ENCODE data around the gene RNF39. TPM values are rescaled to one million over a fixed set of nuclear protein-coding genes. Genes with fewer than 3 reads are reported as not detected.

Gene RNF39
- total and polyA plus RNA-seq, 4 donors: 0.26 TPM; not detected in 3

DNA sequence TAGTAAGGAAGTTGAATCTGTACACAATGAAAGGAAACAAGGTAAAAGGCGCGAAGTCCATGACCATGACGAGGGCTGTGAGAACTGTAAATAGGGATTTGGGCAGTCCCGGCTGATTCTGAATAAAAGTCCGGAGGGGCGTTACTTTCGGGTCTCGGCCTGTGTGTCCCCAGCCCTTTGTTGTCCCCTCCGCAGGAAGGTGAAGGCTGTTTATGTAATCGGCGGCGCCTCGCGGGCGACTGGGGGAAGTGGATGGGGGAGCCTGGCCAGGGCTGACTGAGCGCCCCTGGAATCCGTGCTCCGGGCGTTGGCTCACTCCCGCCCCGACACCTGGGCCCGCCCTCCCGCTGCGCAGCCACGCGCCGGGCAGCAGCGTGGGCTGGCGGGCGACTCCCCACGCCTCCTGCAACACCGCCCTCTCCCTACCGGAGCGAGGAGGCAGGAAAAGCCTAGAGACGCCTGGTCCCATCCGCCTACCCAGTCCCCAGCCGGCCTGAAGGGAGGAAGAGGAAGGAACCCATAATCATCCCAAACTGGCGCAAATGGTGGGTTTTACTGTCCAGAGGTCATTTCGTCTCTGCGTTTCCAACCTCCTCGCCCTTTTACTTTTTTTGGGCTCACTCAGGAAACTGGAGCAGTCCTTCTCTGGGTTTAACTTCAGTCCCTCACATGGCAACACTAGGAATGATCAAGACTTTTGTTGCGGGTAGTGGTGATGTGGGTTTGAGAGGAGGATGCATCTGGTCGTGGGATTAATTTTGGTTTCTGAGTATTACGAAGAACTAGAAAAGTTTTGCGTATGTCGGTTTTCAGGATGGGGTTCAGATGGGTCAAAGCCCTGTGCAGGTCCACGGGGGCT, 25.2 kb upstream of the RNF39 start:
- ATAC-seq (ENCODE audit: low FRiP score) (no peak), DNase-seq (peak in 1 of 2 donors; percentile 53)
- H3K27ac ChIP-seq (ENCODE audit: low read depth in 1 of 2, low read length in 2 of 2): no peak overlapping the region
- no peak overlapping the region for H3K4me3 ChIP-seq (ENCODE audit: low read length in 2 of 2)
- H3K4me1 ChIP-seq (ENCODE audit: control insufficient read depth in 1 of 2, insufficient read depth in 2 of 2, low read length in 2 of 2): no peaks in the 10 kb centered on the region
- H3K36me3 ChIP-seq (ENCODE audit: control insufficient read depth in 1 of 2, insufficient read depth in 2 of 2, low read length in 1 of 2): no peaks in the 10 kb centered on the region
- 3% methylated on average over 47 of the region's 47 CpGs for WGBS, 2 donors
- peaks cover 0 to 3% of the 10 kb centered on the region in 2 donors for H3K27me3 ChIP-seq (ENCODE audit: control insufficient read depth in 1 of 2, insufficient read depth in 2 of 2, low read length in 1 of 2)
- intact Hi-C loops (cut with DNase I): no loop called here
- peaks cover 1% of the 10 kb centered on the region for H3K9me3 ChIP-seq (ENCODE audit: control insufficient read depth, low read length)

DNA sequence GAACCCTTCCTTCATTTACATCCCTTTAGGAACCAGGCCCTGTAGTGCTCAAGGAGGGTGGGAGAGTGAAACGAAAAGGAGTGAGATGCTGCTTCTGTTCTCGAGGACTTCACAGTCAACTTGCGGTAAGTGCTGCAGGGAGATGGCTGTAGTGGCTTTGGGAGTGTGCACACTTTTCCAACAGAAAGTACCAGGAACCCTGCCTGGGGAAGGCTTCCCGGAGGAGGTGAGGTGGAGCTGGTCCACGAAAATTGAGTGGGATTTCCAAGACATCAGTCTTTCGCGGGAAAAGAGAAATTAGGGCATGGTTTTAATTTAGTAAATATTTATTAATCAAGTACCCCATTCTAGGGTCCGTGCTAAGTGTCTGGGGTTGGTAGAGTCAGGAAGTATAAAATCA, 24.6 kb upstream of the RNF39 start:
- intact Hi-C loops (cut with DNase I): no loop called here
- H3K9me3 ChIP-seq (ENCODE audit: control insufficient read depth, low read length): peaks cover 1% of the 10 kb centered on the region
- ATAC-seq (ENCODE audit: low FRiP score) (no peak), DNase-seq (no peak)
- peaks cover 0 to 4% of the 10 kb centered on the region in 2 donors for H3K27me3 ChIP-seq (ENCODE audit: control insufficient read depth in 1 of 2, insufficient read depth in 2 of 2, low read length in 1 of 2)
- H3K27ac ChIP-seq (ENCODE audit: low read depth in 1 of 2, low read length in 2 of 2): no peak overlapping the region
- WGBS, 2 donors: 17 to 22% methylated on average over 8 of the region's 8 CpGs
- H3K4me3 ChIP-seq (ENCODE audit: low read length in 2 of 2): no peak overlapping the region
- H3K36me3 ChIP-seq (ENCODE audit: control insufficient read depth in 1 of 2, insufficient read depth in 2 of 2, low read length in 1 of 2): no peaks in the 10 kb centered on the region
- H3K4me1 ChIP-seq (ENCODE audit: control insufficient read depth in 1 of 2, insufficient read depth in 2 of 2, low read length in 2 of 2): no peaks in the 10 kb centered on the region

DNA sequence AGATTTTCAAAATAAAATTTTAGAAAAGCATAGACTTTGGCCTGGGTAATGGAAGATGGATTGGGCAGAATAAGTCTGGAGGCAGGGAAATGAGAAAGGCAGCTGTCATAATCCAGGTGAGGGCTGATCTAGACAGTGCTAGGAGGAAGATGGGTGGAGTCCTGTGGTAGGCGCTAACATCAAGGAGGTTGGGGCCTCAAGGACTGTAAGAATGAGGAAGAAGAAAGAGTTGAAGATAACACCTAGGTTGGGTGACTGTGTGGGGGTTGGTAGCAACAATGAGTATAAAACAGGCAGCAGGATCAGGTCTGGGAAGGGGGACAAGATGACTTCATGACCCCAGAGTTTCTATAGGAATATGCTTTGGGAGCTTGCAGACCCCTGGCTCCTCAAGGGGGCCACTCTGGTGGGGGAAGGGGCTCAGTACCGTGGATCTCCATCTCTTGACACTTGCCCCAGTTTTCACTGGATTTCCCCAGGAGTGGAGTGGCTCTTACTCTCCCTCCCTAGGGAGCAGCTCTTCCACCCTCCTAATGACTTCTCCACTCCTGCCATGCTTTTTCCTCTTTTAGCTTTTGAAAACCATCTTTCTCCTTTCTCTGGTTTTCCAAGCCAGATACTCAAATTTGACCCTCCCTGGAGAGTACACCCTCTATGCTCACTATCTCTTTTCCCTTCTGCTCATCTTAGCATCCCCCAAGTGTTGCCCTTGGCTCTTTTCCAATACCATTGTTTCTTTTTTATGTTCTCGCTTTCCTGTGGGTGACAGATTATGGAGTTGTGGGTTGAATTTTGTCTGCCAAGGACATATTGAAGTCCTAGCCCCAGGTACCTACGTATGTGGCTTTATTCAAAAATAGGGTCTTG, 22.6 kb upstream of the RNF39 start:
- WGBS, 2 donors: 62 to 73% methylated on average over 4 of the region's 4 CpGs
- no peaks in the 10 kb centered on the region for H3K4me1 ChIP-seq (ENCODE audit: control insufficient read depth in 1 of 2, insufficient read depth in 2 of 2, low read length in 2 of 2)
- intact Hi-C loops (cut with DNase I): no loop called here

DNA sequence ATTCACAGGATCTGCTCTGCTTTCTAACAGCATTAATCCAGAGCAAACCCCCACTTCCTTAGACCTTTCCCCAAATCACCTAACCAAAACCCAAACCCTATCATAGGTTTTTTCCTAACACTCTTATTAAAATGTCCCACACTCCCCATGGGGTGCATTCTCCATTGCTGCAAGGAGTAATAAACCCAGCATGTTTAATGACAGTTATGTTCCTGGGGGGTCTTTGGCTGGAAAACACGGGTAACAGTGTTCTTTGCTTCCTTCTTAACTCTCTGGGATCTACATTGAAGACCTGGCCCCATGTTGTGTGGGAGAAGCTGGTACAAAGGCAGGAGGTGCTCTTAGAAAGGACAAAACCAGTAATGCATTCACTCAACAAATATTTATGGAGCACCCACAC, 21.3 kb upstream of the RNF39 start:
- intact Hi-C loops (cut with DNase I): no loop called here
- ATAC-seq (ENCODE audit: low FRiP score): no peak
- no peaks in the 10 kb centered on the region for H3K36me3 ChIP-seq (ENCODE audit: control insufficient read depth in 1 of 2, insufficient read depth in 2 of 2, low read length in 1 of 2)
- H3K27me3 ChIP-seq (ENCODE audit: control insufficient read depth in 1 of 2, insufficient read depth in 2 of 2, low read length in 1 of 2): peaks cover 0 to 4% of the 10 kb centered on the region in 2 donors
- WGBS, 2 donors: 33 to 42% methylated on average over 1 of the region's 1 CpG
- H3K4me1 ChIP-seq (ENCODE audit: control insufficient read depth in 1 of 2, insufficient read depth in 2 of 2, low read length in 2 of 2): no peaks in the 10 kb centered on the region
- H3K27ac ChIP-seq (ENCODE audit: low read depth in 1 of 2, low read length in 2 of 2): no peak overlapping the region
- peaks cover 1% of the 10 kb centered on the region for H3K9me3 ChIP-seq (ENCODE audit: control insufficient read depth, low read length)
- DNase-seq: no peak
- no peak overlapping the region for H3K4me3 ChIP-seq (ENCODE audit: low read length in 2 of 2)

More for the DNA sequence above, 22.6 kb upstream of the RNF39 start:
- Histone ChIP-seq H3K4me3 (ENCODE audit: low read length in 2 of 2) (no peak overlapping the region), H3K27ac (ENCODE audit: low read depth in 1 of 2, low read length in 2 of 2) (no peak overlapping the region), H3K36me3 (ENCODE audit: control insufficient read depth in 1 of 2, insufficient read depth in 2 of 2, low read length in 1 of 2) (no peaks in the 10 kb centered on the region), H3K9me3 (ENCODE audit: control insufficient read depth, low read length) (peaks cover 1% of the 10 kb centered on the region), H3K27me3 (ENCODE audit: control insufficient read depth in 1 of 2, insufficient read depth in 2 of 2, low read length in 1 of 2) (peaks cover 0 to 4% of the 10 kb centered on the region in 2 donors)
- ATAC-seq (ENCODE audit: low FRiP score) (no peak), DNase-seq (no peak)

DNA sequence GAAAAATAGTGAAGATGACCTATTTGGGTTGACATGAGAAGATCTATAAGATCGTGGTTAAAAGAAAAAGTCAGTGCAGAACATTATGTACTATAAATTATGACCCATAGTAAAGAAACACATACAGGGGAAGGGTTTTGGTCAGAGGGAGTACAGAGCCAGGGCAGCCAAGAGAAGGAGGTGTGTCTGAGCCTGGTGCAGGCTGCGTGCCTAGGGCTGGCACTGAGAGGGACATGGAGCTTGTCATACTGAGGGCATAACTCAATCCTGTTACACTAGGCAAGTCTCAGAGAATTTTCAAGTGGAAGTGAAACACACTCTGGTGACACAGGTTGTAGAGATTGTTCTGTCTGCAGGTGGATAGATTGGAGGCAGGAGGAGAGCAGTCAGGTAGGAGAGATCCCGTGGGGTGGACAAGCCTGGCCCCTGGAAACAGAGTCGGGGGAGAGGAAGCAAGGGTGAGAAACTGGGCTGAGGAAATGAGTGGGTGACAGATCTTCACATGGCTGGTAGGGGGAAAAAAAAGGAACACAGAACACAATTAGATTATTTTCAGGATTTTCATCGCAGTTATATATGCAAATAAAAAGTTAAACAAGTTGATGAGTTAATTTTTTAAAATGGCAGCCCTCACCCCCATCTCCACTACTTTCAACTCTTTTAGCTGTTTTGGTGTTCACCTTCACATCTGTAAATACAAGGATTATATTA, 18.5 kb upstream of the RNF39 start:
- ATAC-seq (ENCODE audit: low FRiP score): no peak
- no peak overlapping the region for H3K4me3 ChIP-seq (ENCODE audit: low read length in 2 of 2)
- H3K27me3 ChIP-seq (ENCODE audit: control insufficient read depth in 1 of 2, insufficient read depth in 2 of 2, low read length in 1 of 2): peaks cover 0 to 4% of the 10 kb centered on the region in 2 donors
- H3K27ac ChIP-seq (ENCODE audit: low read depth in 1 of 2, low read length in 2 of 2): no peak overlapping the region
- intact Hi-C loops (cut with DNase I): no loop called here
- 63 to 64% methylated on average over 5 of the region's 5 CpGs for WGBS, 2 donors
- H3K9me3 ChIP-seq (ENCODE audit: control insufficient read depth, low read length): peaks cover 1% of the 10 kb centered on the region
- DNase-seq: no peak
- no peaks in the 10 kb centered on the region for H3K36me3 ChIP-seq (ENCODE audit: control insufficient read depth in 1 of 2, insufficient read depth in 2 of 2, low read length in 1 of 2)
- H3K4me1 ChIP-seq (ENCODE audit: control insufficient read depth in 1 of 2, insufficient read depth in 2 of 2, low read length in 2 of 2): no peaks in the 10 kb centered on the region

DNA sequence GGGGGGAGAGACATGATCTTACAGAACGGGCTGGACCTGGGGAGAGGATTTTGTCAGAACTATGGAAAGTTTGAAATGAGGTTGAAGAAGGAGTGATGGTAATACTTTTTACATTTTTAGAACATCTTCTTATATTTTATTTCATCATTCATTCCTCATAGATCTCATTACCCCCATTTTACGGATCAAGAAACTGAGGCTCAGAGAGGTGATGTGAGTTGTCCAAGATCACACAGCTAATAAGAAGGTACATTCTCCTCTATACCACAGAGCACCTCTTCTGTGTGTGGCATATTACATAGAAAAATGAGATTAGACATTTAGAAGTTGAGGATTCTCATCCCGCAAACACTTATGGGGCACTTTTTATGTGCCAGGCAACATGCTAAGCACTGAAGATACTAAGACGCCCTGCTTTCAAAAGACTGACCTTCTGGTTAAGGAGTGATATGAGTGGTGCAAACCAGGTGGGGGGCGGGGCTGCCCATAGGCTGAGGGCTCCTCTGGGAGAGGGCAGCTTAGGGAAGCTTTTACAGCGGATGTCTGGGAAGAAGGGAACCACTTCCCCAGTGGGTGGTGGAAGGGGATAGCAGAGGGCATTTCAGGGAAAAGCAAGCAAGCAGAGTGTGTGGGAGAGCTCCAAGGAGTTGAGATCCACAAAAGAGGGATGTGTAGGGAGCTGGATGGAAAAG, 17.4 kb upstream of the RNF39 start:
- DNase-seq: no peak
- peaks cover 0 to 2% of the 10 kb centered on the region in 2 donors for H3K27me3 ChIP-seq (ENCODE audit: control insufficient read depth in 1 of 2, insufficient read depth in 2 of 2, low read length in 1 of 2)

DNA sequence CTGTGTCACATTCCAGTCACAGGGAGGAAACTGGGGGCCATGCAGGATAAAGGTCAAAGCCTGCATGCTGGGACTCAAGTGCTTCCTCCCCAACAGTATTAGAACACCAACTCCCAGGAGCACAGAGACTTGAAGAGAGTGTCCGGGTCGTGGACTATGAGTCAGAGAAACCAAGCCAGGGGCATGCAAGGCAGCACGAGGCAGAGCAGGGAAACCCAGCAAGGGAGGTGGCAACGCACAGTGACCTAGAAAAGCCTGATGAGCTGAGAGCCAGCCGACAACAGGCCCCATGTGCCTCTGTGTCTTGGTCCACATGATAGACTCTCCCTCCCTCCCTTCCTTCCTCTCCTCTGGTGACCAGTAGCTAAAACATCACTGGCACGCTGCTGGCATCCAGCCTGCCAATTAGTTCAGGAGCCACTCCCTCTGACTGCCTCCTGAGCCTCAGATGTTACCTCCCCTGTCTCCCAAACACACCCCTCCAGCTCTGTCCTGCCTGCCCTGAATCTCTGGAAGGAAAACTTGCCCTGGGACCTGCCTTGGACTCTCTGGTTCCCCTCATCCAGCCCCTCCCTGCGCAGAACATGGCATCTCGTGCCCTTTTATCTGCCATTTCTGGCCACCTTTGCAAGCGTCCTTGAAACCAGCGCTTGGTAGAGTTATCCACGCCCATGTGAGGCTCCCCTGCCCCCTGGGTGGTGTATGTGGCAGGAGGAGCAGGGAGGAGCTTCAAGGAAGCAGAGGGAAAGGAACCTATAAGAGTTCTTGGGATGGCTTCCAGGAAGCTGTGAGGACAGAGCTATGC, 16.2 kb upstream of the RNF39 start:
- intact Hi-C loops (cut with DNase I): no loop called here
- Histone ChIP-seq H3K4me3 (ENCODE audit: low read length in 2 of 2) (no peak overlapping the region), H3K27me3 (ENCODE audit: control insufficient read depth in 1 of 2, insufficient read depth in 2 of 2, low read length in 1 of 2) (peaks cover 0 to 1% of the 10 kb centered on the region in 2 donors), H3K36me3 (ENCODE audit: control insufficient read depth in 1 of 2, insufficient read depth in 2 of 2, low read length in 1 of 2) (no peaks in the 10 kb centered on the region), H3K9me3 (ENCODE audit: control insufficient read depth, low read length) (no peaks in the 10 kb centered on the region), H3K27ac (ENCODE audit: low read depth in 1 of 2, low read length in 2 of 2) (no peak overlapping the region), H3K4me1 (ENCODE audit: control insufficient read depth in 1 of 2, insufficient read depth in 2 of 2, low read length in 2 of 2) (no peaks in the 10 kb centered on the region)
- DNase-seq: peak in 1 of 2 donors; percentile 47
- WGBS, 2 donors: 41 to 53% methylated on average over 11 of the region's 11 CpGs
- no peak for ATAC-seq (ENCODE audit: low FRiP score)

More for the DNA sequence above, 17.4 kb upstream of the RNF39 start:
- 63 to 68% methylated on average over 6 of the region's 6 CpGs for WGBS, 2 donors
- no peaks in the 10 kb centered on the region for H3K4me1 ChIP-seq (ENCODE audit: control insufficient read depth in 1 of 2, insufficient read depth in 2 of 2, low read length in 2 of 2)
- intact Hi-C loops (cut with DNase I): no loop called here
- H3K9me3 ChIP-seq (ENCODE audit: control insufficient read depth, low read length): peaks cover 1% of the 10 kb centered on the region
- H3K36me3 ChIP-seq (ENCODE audit: control insufficient read depth in 1 of 2, insufficient read depth in 2 of 2, low read length in 1 of 2): no peaks in the 10 kb centered on the region
- no peak overlapping the region for H3K4me3 ChIP-seq (ENCODE audit: low read length in 2 of 2)
- ATAC-seq (ENCODE audit: low FRiP score): no peak
- no peak overlapping the region for H3K27ac ChIP-seq (ENCODE audit: low read depth in 1 of 2, low read length in 2 of 2)
